HUES48 (cell line): ENCODE results near the gene TRAF5.
"Not testable (repeated sequence)": the region's sequence is repeated elsewhere in the genome, so short reads cannot be mapped to it uniquely, and the experiment has no call there.

ENCODE experiments used
- H3K27ac ChIP-seq: one replicate; pipeline ENCODE4 v1.7.0; 2013; ENCODE audit warnings: low read depth, low read length, inconsistent platforms
- H3K27me3 ChIP-seq: 2 replicates; pipeline ENCODE4 v1.6.1; 2013; ENCODE audit warnings: mild to moderate bottlenecking, low read length; ENCODE audit not compliant: control insufficient read depth, insufficient read depth
- H3K36me3 ChIP-seq: 2 replicates; pipeline ENCODE4 v1.6.1; 2013; ENCODE audit warnings: low read length; ENCODE audit not compliant: control insufficient read depth, insufficient read depth
- H3K4me1 ChIP-seq: 2 replicates; pipeline ENCODE4 v1.6.1; 2013; ENCODE audit warnings: mild to moderate bottlenecking, low read length; ENCODE audit not compliant: control insufficient read depth, insufficient read depth
- H3K4me3 ChIP-seq: 2 replicates; pipeline ENCODE4 v1.5.1; 2013; ENCODE audit warnings: mild to moderate bottlenecking, low read depth, low read length
- H3K9ac ChIP-seq: 2 replicates; pipeline ENCODE4 v1.6.1; 2013; ENCODE audit warnings: mild to moderate bottlenecking, low read depth, low read length, moderate library complexity
- H3K9me3 ChIP-seq: 2 replicates; pipeline ENCODE4 v1.6.1; 2013; ENCODE audit warnings: low read length; ENCODE audit not compliant: control insufficient read depth, insufficient read depth

TRAF5 gene

GRCh38 chr1:211347077-211347844, 20.6 kb downstream of the TRAF5 start:
- no peak overlapping the region for H3K4me3 ChIP-seq
- no peaks in the 10 kb centered on the region for H3K36me3 ChIP-seq
- H3K4me1 ChIP-seq = peaks cover 11% of the 10 kb centered on the region
- no peak overlapping the region for H3K9ac ChIP-seq
- no peak overlapping the region for H3K27ac ChIP-seq
- H3K27me3 ChIP-seq = no peaks in the 10 kb centered on the region
- H3K9me3 ChIP-seq = peaks cover 9% of the 10 kb centered on the region; the same call in 1 of the 2 replicates

GRCh38 chr1:211348547-211348946, 21.9 kb downstream of the TRAF5 start:
- no peaks in the 10 kb centered on the region for H3K27me3 ChIP-seq
- no peak overlapping the region for H3K27ac ChIP-seq
- no peak overlapping the region for H3K9ac ChIP-seq
- peaks cover 10% of the 10 kb centered on the region; the same call in 1 of the 2 replicates for H3K9me3 ChIP-seq
- H3K4me3 ChIP-seq = no peak overlapping the region
- H3K4me1 ChIP-seq = peaks cover 11% of the 10 kb centered on the region
- no peaks in the 10 kb centered on the region for H3K36me3 ChIP-seq

- Histone ChIP-seq H3K9ac (no peak overlapping the region), H3K36me3 (no peaks in the 10 kb centered on the region; the same call in none of the 2 replicates), H3K27ac (no peak overlapping the region), H3K27me3 (no peaks in the 10 kb centered on the region), H3K4me1 (peaks cover 11% of the 10 kb centered on the region), H3K9me3 (peaks cover 10% of the 10 kb centered on the region; the same call in 1 of the 2 replicates), H3K4me3 (no peak overlapping the region)
These were observed 23.1 kb downstream of the TRAF5 start for GRCh38 chr1:211349741-211350140.

GRCh38 chr1:211352055-211352454, 25.4 kb downstream of the TRAF5 start:
- H3K9ac ChIP-seq, H3K4me1 ChIP-seq, H3K27ac ChIP-seq, H3K9me3 ChIP-seq, H3K4me3 ChIP-seq, H3K27me3 ChIP-seq: not testable (repeated sequence)
- H3K36me3 ChIP-seq = peaks cover 11% of the 10 kb centered on the region

GRCh38 chr1:211352465-211352864, 25.8 kb downstream of the TRAF5 start:
- H3K36me3 ChIP-seq = peaks cover 12% of the 10 kb centered on the region
- H3K27me3 ChIP-seq = no peaks in the 10 kb centered on the region
- H3K4me3 ChIP-seq = no peak overlapping the region
- H3K9me3 ChIP-seq = peaks cover 10% of the 10 kb centered on the region; the same call in 1 of the 2 replicates
- H3K9ac ChIP-seq = no peak overlapping the region
- no peak overlapping the region for H3K27ac ChIP-seq
- no peaks in the 10 kb centered on the region for H3K4me1 ChIP-seq

- peaks cover 10% of the 10 kb centered on the region; the same call in 1 of the 2 replicates for H3K9me3 ChIP-seq
- no peak overlapping the region for H3K9ac ChIP-seq
- no peaks in the 10 kb centered on the region for H3K4me1 ChIP-seq
- peaks cover 12% of the 10 kb centered on the region for H3K36me3 ChIP-seq
- no peak overlapping the region for H3K27ac ChIP-seq
- H3K27me3 ChIP-seq = no peaks in the 10 kb centered on the region
- H3K4me3 ChIP-seq = no peak overlapping the region
These were observed 26.4 kb downstream of the TRAF5 start for GRCh38 chr1:211352985-211353515.

- Histone ChIP-seq H3K36me3 (peaks cover 12% of the 10 kb centered on the region), H3K9ac (no peak overlapping the region), H3K9me3 (peaks cover 10% of the 10 kb centered on the region; the same call in 1 of the 2 replicates), H3K27ac (no peak overlapping the region), H3K4me1 (no peaks in the 10 kb centered on the region), H3K27me3 (no peaks in the 10 kb centered on the region), H3K4me3 (no peak overlapping the region)
These were observed 27.1 kb downstream of the TRAF5 start for GRCh38 chr1:211353562-211354212.

GRCh38 chr1:211355873-211356272, 29.2 kb downstream of the TRAF5 start:
- no peak overlapping the region for H3K27ac ChIP-seq
- H3K4me3 ChIP-seq = no peak overlapping the region
- no peaks in the 10 kb centered on the region for H3K27me3 ChIP-seq
- no peak overlapping the region for H3K9ac ChIP-seq
- peaks cover 10% of the 10 kb centered on the region; the same call in 1 of the 2 replicates for H3K9me3 ChIP-seq
- H3K36me3 ChIP-seq = peaks cover 25% of the 10 kb centered on the region
- no peaks in the 10 kb centered on the region for H3K4me1 ChIP-seq

GRCh38 chr1:211356723-211357407, 30.2 kb downstream of the TRAF5 start:
- peaks cover 4% of the 10 kb centered on the region; the same call in 1 of the 2 replicates for H3K9me3 ChIP-seq
- H3K4me3 ChIP-seq = no peak overlapping the region
- H3K36me3 ChIP-seq = peaks cover 32% of the 10 kb centered on the region
- no peaks in the 10 kb centered on the region for H3K4me1 ChIP-seq
- no peaks in the 10 kb centered on the region for H3K27me3 ChIP-seq
- no peak overlapping the region for H3K9ac ChIP-seq
- no peak overlapping the region for H3K27ac ChIP-seq

GRCh38 chr1:211358685-211359084, 32.1 kb downstream of the TRAF5 start:
- Histone ChIP-seq H3K36me3 (peaks cover 35% of the 10 kb centered on the region), H3K27ac (no peak overlapping the region), H3K9me3 (no peaks in the 10 kb centered on the region), H3K4me3 (no peak overlapping the region), H3K4me1 (no peaks in the 10 kb centered on the region), H3K27me3 (no peaks in the 10 kb centered on the region), H3K9ac (no peak overlapping the region)
